GM21717 (cell line): ENCODE measurements around the gene EML6.
A peak's percentile ranks its signal among the peaks of the same experiment; 100 is the strongest.
"Not testable (repeated sequence)": the region's sequence is repeated elsewhere in the genome, so short reads cannot be mapped to it uniquely, and the experiment has no call there.

Experiments
- ATAC-seq: cut with Tn5 transposase; IDR thresholded peaks from one replicate; pipeline ENCODE4 v1.9.1; 2021; ENCODE audit warnings: mild to moderate bottlenecking, moderate library complexity; ENCODE audit not compliant: unreplicated experiment

EML6 gene

DNA sequence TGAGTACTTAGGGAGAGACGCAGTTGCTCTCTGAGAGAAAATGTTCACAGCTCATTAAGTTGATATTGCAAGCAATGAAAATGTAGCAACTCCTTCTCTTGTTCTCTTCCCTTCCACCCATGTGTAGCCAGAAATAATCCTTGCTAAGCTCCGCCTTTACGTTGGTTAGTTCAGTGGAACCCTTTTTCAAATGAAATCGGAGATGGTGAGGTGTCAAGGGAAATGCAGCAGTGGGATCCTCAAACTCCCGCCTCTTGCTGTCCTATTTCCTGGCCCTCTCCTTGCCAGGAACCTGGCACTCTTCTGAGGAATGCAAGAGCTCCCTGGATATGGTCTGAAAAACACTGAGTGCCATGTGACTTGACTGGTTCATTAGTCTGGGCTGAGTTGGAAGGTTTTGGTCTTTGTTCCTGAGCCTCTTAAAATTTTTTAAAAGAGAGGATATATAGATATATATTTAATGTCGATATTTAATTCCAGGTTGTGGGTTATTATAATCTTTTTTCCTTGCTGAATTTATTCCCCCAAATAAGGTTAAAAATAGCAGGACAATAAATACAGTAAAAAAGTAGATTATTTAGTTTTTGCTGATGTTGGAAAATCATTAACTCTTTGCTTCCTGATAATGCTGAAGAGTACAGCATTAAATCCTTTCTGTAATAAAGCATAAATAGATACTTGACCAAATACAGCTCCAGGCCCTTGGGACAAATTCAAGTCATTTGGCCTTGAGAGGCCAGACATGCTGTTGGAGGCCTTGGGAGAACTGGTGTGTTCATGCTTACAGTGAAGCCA lies 116.2 kb downstream of the EML6 start:
- no peak for ATAC-seq

GRCh38 chr2:54840559-54841468 lies 117.4 kb downstream of the EML6 start:
- no peak for ATAC-seq

- ATAC-seq, result not testable (repeated sequence)
Measured at GRCh38 chr2:54841500-54841899, 118.0 kb downstream of the EML6 start.

- ATAC-seq, result peak; percentile 33
Measured at GRCh38 chr2:54845094-54845493, 121.6 kb downstream of the EML6 start.

DNA sequence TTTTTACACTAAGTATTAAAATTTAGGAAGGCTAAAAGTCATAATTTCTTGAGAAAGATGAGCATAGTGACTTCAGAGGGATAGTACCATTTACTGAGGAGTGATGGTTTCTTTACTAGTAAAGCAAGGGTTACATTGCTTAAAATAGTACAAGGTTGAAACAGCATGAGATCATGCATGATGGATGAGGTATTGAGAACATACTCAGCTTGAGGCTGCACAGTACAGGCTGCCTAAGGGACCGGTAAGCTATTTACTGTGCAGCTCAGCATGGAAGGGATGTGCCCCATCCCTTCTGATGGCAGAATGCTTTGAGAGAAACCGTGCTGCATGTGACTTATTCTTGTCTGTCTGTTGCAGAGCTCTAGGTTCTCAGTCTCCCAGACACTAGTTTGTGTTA lies 122.1 kb downstream of the EML6 start:
- peak; percentile 72 for ATAC-seq

GRCh38 chr2:54850171-54851122 lies 127.0 kb downstream of the EML6 start:
- no peak for ATAC-seq

GRCh38 chr2:54853616-54854310 lies 130.3 kb downstream of the EML6 start:
- ATAC-seq, result no peak

GRCh38 chr2:54855434-54855833 lies 132.0 kb downstream of the EML6 start:
- no peak for ATAC-seq

GRCh38 chr2:54858021-54858681 lies 134.7 kb downstream of the EML6 start:
- no peak for ATAC-seq

DNA sequence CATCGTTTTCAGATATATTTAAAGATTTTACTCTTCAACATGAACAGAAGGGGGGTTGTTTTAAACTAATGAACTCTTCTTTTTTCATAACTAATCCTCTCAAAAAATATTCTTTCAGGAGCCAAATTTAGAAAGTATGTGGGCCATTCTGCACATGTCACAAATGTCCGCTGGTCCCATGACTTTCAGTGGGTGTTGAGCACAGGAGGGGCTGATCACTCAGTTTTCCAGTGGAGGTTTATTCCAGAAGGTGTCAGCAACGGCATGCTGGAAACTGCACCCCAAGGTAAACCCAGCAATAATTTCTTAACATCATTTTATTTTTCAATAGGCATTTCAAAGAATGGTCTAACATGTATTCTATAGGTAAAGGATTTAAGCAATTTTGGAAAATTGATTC lies 136.0 kb downstream of the EML6 start:
- ATAC-seq, result no peak

DNA sequence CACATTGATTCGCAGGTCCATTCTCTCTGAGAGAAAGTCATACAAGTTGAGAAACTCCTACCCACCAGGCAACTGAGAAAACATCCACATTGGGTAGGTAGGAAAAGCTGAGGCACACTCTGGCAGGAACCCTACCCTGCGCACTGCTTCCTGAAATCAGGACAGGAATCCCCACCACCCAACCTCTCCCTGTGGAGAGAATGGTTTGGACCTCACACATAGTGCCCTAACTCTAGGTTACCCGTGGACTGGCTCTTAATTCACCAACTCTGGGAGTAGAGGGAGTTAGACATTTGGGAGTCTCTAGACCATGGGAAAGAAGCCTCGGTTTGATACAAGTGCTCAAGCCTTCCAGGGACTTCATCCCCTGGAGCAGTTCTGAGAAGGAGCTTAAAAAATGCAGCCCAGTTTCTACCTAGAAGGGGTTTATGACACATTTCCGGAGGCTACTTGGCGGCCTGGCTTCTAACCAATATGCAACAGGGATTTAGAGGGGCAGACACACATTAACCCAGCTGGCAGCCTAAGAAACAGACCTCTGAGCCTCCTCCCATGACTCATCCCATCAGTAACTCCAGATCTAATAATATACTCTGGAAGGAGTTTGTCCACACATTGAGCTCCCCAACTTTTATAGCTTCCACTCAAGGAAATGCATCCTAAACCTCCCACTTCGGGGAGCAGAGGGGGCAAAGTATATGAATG lies 136.7 kb downstream of the EML6 start:
- no peak for ATAC-seq

- ATAC-seq, result no peak
Measured at GRCh38 chr2:54862229-54862628, 138.8 kb downstream of the EML6 start.

DNA sequence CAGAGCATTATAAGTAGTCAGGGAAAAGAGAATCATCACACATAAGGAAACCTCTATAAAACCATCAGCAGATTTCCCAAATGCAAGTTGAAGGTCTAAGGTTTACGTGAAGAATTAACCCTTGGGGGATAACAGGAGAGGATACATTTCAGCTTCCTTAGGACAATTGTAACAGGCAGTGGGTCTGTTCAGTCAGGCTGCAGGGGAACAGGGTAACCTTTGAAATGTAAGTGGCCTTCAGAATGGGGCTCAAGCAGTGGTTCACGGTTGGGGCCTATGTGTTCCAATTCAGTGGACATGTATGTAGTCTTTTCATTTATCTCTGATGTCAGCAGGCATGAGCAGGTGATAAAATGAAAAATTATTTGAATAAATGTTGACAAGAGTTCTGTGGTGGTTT lies 139.3 kb downstream of the EML6 start:
- ATAC-seq, result no peak

- no peak for ATAC-seq
Measured at GRCh38 chr2:54863660-54864059, 140.2 kb downstream of the EML6 start.

DNA sequence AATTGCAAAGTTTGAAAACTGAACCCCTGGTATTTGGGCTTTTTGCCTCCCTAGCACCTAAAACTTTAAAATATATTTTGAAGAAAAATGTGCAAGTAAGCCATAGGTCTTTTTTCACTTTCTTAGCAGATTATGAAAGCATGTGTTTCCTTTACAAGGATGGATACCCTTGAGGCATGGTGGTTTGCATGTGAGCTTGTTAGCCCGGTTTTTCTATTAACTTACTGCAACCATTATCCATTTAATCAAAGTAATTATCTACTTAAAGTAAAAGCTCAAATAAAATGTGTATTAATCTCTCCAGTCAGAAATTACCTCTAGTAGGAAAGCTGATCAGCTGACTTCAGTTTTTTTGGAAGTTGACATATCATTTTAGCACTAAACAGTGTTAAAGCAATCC lies 140.6 kb downstream of the EML6 start:
- ATAC-seq, result no peak

- ATAC-seq, result no peak
Measured at GRCh38 chr2:54864727-54865126, 141.3 kb downstream of the EML6 start.

GRCh38 chr2:54866179-54866578 lies 142.7 kb downstream of the EML6 start:
- no peak for ATAC-seq

DNA sequence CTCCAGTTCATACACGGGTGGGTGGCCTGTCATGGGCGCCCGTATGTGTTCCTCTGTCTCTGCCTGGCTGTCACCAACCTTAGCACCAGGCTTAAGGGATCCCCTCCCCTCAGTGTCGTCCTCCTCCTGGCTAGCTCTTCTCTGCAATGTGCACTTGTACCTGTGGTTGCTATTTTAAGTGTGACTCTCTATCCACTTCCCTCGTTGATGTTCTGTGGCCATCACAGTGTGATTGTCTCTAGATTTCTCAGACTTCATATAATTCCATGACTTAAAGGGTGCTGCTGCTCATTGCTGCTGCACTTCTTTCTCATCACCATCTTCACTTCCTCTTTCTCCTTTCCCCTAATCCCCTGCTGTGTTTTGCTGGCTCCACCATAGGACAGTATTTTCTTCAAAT lies 143.4 kb downstream of the EML6 start:
- ATAC-seq, result peak; percentile 93

- ATAC-seq, result peak; percentile 81
Measured at GRCh38 chr2:54867457-54867856, 144.0 kb downstream of the EML6 start.
